ENCODE measurements around the gene AGAP1. TPM values are rescaled to one million over a fixed set of nuclear protein-coding genes. Genes with fewer than 3 reads are reported as not detected.

The AGAP1 gene
- total RNA-seq, 4 donors from 2014 or later, result 33.7 to 55.2 (median 37.5) TPM

DNA sequence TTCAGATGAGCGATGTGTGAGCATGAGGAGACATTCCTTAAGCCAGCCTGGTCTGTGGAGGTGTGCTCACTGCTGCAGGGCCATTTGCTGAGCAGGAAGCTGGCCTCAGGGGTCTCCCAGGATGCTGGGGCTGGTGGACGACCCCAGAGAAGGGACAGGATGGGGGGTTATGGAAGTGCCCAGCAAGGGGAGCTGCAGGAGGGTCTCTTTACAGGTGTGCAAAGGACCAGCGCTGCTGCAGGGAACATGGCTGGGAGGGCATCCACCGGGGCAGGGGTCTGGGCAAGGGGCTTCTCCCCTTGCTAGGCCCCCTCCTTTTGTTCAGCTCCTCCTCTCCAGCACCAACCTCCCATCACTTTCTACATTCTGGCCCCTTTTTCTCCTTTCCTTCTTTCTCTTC is 489.2 kb downstream of the AGAP1 start:
- ATAC-seq, result no peak
- H3K4me3 ChIP-seq, result no peak overlapping the region
- no peaks in the 10 kb centered on the region for H3K27me3 ChIP-seq
- H3K4me1 ChIP-seq, result no peaks in the 10 kb centered on the region
- no peaks in the 10 kb centered on the region for H3K9me3 ChIP-seq
- no peaks in the 10 kb centered on the region for H3K36me3 ChIP-seq
- H3K27ac ChIP-seq, result no peak overlapping the region
- TF ChIP-seq, protein P1, sequence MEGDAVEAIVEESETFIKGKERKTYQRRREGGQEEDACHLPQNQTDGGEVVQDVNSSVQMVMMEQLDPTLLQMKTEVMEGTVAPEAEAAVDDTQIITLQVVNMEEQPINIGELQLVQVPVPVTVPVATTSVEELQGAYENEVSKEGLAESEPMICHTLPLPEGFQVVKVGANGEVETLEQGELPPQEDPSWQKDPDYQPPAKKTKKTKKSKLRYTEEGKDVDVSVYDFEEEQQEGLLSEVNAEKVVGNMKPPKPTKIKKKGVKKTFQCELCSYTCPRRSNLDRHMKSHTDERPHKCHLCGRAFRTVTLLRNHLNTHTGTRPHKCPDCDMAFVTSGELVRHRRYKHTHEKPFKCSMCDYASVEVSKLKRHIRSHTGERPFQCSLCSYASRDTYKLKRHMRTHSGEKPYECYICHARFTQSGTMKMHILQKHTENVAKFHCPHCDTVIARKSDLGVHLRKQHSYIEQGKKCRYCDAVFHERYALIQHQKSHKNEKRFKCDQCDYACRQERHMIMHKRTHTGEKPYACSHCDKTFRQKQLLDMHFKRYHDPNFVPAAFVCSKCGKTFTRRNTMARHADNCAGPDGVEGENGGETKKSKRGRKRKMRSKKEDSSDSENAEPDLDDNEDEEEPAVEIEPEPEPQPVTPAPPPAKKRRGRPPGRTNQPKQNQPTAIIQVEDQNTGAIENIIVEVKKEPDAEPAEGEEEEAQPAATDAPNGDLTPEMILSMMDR (IDR thresholded peaks at IDR 0.05), result no peak
- TF ChIP-seq POLR2A (IDR thresholded peaks at IDR 0.05), result no peak
- TF ChIP-seq POLR2AphosphoS5 (IDR thresholded peaks at IDR 0.05), result no peak
- no peak for TF ChIP-seq EP300 (IDR thresholded peaks at IDR 0.05)
- 100% methylated on average over 1 to 2 of the region's 4 CpGs for WGBS, 2 donors (ENCODE audit: low coverage in 1 of 2)

DNA sequence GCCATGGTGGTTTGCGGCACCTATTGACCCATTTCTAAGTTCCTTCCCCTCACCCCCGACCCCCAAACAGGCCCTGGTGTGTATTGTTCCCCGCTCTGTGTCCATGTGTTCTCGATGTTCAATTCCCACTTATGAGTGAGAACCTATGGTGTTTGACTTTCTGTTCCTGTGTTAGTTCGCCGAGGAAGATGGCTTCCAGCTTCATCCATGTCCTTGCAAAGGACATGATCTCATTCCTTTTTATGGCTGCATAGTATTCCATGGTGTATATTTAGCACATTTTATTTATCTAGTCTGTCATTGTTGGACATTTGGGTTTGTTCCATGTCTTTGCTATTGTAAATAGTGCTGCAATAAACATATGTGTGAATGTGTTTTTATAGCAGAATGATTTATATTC is 490.7 kb downstream of the AGAP1 start:
- WGBS, 2 donors (ENCODE audit: low coverage in 1 of 2), result 94 to 96% methylated on average over 4 to 6 of the region's 6 CpGs
- no peaks in the 10 kb centered on the region for H3K9me3 ChIP-seq

GRCh38 chr2:235986361-235986760 is 492.5 kb downstream of the AGAP1 start:
- ATAC-seq, result no peak
- Histone ChIP-seq H3K27ac (no peak overlapping the region), H3K27me3 (no peaks in the 10 kb centered on the region), H3K36me3 (no peaks in the 10 kb centered on the region), H3K4me1 (peaks cover 0 to 6% (median 0%) of the 10 kb centered on the region in 3 donors), H3K4me3 (no peak overlapping the region), H3K9me3 (no peaks in the 10 kb centered on the region)
- 55% methylated on average over 1 of the region's 1 CpG; no CpG with 5 or more reads in 1 of the 2 donors for whole genome bisulfite sequencing, 2 donors (ENCODE audit: low coverage in 1 of 2)
- TF ChIP-seq, protein P1 (IDR thresholded peaks at IDR 0.05), result no peak
- TF ChIP-seq POLR2AphosphoS5 (IDR thresholded peaks at IDR 0.05) (no peak), EP300 (IDR thresholded peaks at IDR 0.05) (no peak), POLR2A (IDR thresholded peaks at IDR 0.05) (no peak)

More for the DNA sequence above, 490.7 kb downstream of the AGAP1 start:
- no peaks in the 10 kb centered on the region for H3K27me3 ChIP-seq
- H3K36me3 ChIP-seq, result no peaks in the 10 kb centered on the region
- ATAC-seq, result no peak
- H3K4me1 ChIP-seq, result no peaks in the 10 kb centered on the region
- no peak overlapping the region for H3K4me3 ChIP-seq
- TF ChIP-seq EP300 (IDR thresholded peaks at IDR 0.05), result no peak
- no peak for TF ChIP-seq POLR2AphosphoS5 (IDR thresholded peaks at IDR 0.05)
- TF ChIP-seq, protein P1 (IDR thresholded peaks at IDR 0.05), result no peak
- no peak for TF ChIP-seq POLR2A (IDR thresholded peaks at IDR 0.05)
- no peak overlapping the region for H3K27ac ChIP-seq

DNA sequence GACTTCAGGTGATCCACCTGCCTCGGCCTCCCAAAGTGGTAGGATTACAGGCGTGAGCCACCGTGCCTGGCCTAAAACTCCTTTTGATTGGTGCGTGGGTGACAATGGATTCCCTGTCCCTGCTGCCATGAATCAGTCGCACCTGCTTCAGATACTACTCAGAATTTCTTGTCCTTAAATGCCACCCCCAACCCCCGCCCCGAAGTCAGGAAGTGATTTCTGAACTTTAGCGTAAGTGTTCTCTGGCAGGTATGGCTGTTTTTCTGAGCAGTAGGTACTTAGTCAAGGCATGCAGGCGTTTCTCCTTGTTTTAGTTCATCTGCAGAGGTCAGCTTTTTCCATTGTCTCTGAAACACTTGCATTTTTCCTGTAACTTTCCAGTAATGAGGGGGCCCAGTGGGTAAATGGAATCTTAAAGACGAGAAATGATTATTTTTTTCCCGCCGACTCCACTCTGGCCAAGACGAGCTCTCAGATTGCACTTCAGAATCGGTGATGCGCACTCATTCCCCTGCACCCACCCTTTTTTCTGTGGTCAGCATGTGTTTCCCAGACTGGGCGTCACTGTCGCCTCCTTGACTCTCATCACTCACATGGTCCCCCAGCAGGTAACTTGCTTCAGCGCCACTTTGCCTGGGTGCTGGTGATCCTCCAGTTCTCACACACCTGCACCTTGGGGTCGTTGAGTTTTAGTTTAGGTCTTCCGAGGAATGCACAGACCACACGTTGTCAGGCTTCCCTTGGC is 494.6 kb downstream of the AGAP1 start:
- Histone ChIP-seq H3K27me3 (no peaks in the 10 kb centered on the region), H3K36me3 (no peaks in the 10 kb centered on the region), H3K4me1 (peaks cover 0 to 6% (median 0%) of the 10 kb centered on the region in 3 donors), H3K4me3 (no peak overlapping the region), H3K9me3 (no peaks in the 10 kb centered on the region), H3K27ac (no peak overlapping the region)
- TF ChIP-seq POLR2AphosphoS5 (IDR thresholded peaks at IDR 0.05), result no peak
- TF ChIP-seq, protein P1 (IDR thresholded peaks at IDR 0.05), result no peak
- WGBS, 2 donors (ENCODE audit: low coverage in 1 of 2), result 88 to 94% methylated on average over 8 to 17 of the region's 21 CpGs
- ATAC-seq, result no peak

DNA sequence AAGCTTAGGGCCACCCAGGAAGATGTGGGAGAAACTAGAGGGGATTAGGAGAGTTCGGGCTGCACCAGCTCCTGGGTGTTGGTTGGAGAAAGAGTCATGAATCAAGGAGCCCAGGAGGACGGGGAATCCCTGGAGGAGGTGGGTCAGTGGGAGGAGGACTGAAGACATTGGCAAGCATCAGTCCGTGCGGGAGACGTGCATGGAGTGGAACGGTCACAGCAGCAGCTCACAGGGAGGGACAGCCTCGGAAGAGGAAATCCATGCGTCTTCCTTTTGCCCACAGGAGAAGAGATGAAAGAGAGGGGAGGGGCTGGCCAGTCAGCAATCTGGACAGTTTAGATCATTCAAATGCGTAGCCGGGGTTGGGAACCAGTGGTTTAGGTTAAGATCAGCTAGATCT is 495.7 kb downstream of the AGAP1 start:
- TF ChIP-seq, protein P1 (IDR thresholded peaks at IDR 0.05), result no peak
- TF ChIP-seq POLR2AphosphoS5 (IDR thresholded peaks at IDR 0.05), result no peak
- TF ChIP-seq POLR2A (IDR thresholded peaks at IDR 0.05), result no peak
- no peak for TF ChIP-seq EP300 (IDR thresholded peaks at IDR 0.05)
- Histone ChIP-seq H3K4me1 (peaks cover 0 to 6% (median 0%) of the 10 kb centered on the region in 3 donors), H3K4me3 (no peak overlapping the region), H3K27ac (no peak overlapping the region), H3K9me3 (no peaks in the 10 kb centered on the region), H3K27me3 (no peaks in the 10 kb centered on the region), H3K36me3 (peaks cover 0 to 4% of the 10 kb centered on the region in 2 donors)
- 94% methylated on average over 8 to 10 of the region's 10 CpGs for WGBS, 2 donors (ENCODE audit: low coverage in 1 of 2)
- ATAC-seq, result no peak
